HepG2 (cell line): ENCODE measurements around the gene MGLL. TPM values are rescaled to one million over a fixed set of nuclear protein-coding genes. Genes with fewer than 3 reads are reported as not detected.

Experiments
- ATAC-seq: fragments of 200-7000 bp; cut with Tn5 transposase; 3 replicates; pipeline ENCODE4 v1.9.1; 2020; ENCODE audit warnings: mild to moderate bottlenecking, moderate library complexity
- BruUV-seq: library from RNA; stranded (reverse); fragments of 400-500 nt; replicated peaks from 2 replicates; lab custom pipeline; 2021; lab: Mats Ljungman, UMichigan
- CTCF ChIA-PET: fragments of 300-600 bp; formaldehyde crosslinking; extraction: SDS; loops from one replicate; lab custom pipeline; 2021; ENCODE audit warnings: low total read pairs, inconsistent platforms, low intra/inter-chr PET ratio; lab: Yijun Ruan, JAX
- POLR2A ChIA-PET: fragments of 350-600 bp; sonication (Branson Sonifier 250); formaldehyde crosslinking; loops from one replicate; lab custom pipeline; 2020; ENCODE audit warnings: antibody characterized with exemption, inconsistent platforms; lab: Yijun Ruan, JAX
- DNase-seq: peaks from one replicate; pipeline ENCODE4 v3.0.0-alpha.2; 2015; ENCODE audit warnings: low spot score
- FAIRE-seq: peaks from 3 replicates; lab custom pipeline; 2011; peaks lifted over from hg19 to GRCh38; lab: Jason Lieb, UNC
- H2AFZ ChIP-seq: one replicate; pipeline ENCODE4 v1.6.1; 2011; ENCODE audit warnings: low read length, inconsistent platforms
- H3K27ac ChIP-seq: fragments of 300-600 bp; 3 replicates; pipeline ENCODE4 v1.8.0; 2011; ENCODE audit warnings: mixed run types, mild to moderate bottlenecking, mixed read lengths, low read length, inconsistent platforms; ENCODE audit not compliant: insufficient read depth; ENCODE audit errors: extremely low read length
- H3K27me3 ChIP-seq, 2 experiments: fragments of 200-600 bp in 1 of 2; 2 replicates in 1 of 2; 3 replicates in 1 of 2; pipeline versions ENCODE4 v1.6.0 to v1.8.0; 2011; ENCODE audit warnings: low read length in 2 of 2, mild to moderate bottlenecking in 2 of 2, moderate library complexity in 2 of 2, inconsistent platforms in 1 of 2; ENCODE audit not compliant: insufficient read depth in 2 of 2, control insufficient read depth in 1 of 2
- H3K36me3 ChIP-seq, 2 experiments: fragments of 200-600 bp in 1 of 2; replicated peaks in 1 of 2; 2 replicates in 1 of 2; 3 replicates in 1 of 2; pipeline versions ENCODE4 v1.5.1 to v1.8.0; 2011; ENCODE audit warnings: low read length in 2 of 2, inconsistent platforms in 1 of 2; ENCODE audit not compliant: insufficient read depth in 2 of 2, control insufficient read depth in 1 of 2
- H3K4me1 ChIP-seq: 2 replicates; pipeline ENCODE4 v1.5.1; 2012; ENCODE audit warnings: low read length, inconsistent platforms; ENCODE audit not compliant: insufficient read depth
- H3K4me2 ChIP-seq: 2 replicates; pipeline ENCODE4 v1.6.0; 2011; ENCODE audit warnings: low read depth, low read length, inconsistent platforms
- H3K4me3 ChIP-seq, 3 experiments: fragments of 200-600 bp in 1 of 3; sonication (generic), shearing (Covaris generic) in 1 of 3; replicated peaks in 1 of 3; 2 replicates each; pipeline ENCODE4 v1.5.1; 2011 to 2016; ENCODE audit warnings: low read length in 3 of 3, inconsistent platforms in 2 of 3, low read depth in 2 of 3, mild to moderate bottlenecking in 2 of 3, control low read depth in 1 of 3, mixed read lengths in 1 of 3; ENCODE audit not compliant: insufficient read depth in 1 of 3
- H3K79me2 ChIP-seq: one replicate; pipeline ENCODE4 v1.6.1; 2011; ENCODE audit warnings: low read length, inconsistent platforms; ENCODE audit not compliant: insufficient read depth
- H3K9ac ChIP-seq: 2 replicates; pipeline ENCODE4 v1.6.0; 2011; ENCODE audit warnings: mild to moderate bottlenecking, low read depth, low read length, inconsistent platforms; ENCODE audit not compliant: insufficient read depth
- H3K9me3 ChIP-seq: 2 replicates; pipeline ENCODE4 v1.5.1; 2012; ENCODE audit warnings: mild to moderate bottlenecking, low read length
- H4K20me1 ChIP-seq: 2 replicates; pipeline ENCODE4 v1.6.0; 2011; ENCODE audit warnings: inconsistent platforms, mild to moderate bottlenecking, low read length, moderate library complexity; ENCODE audit not compliant: insufficient read depth
- FOXP1 ChIP-seq, 2 experiments: fragments of 450-650 bp in 1 of 2; IDR thresholded peaks; 2 replicates each; pipeline ENCODE4 v1.6.1; 2017 to 2018; ENCODE audit warnings: antibody characterized with exemption in 1 of 2
- GLI4 ChIP-seq: sonication (generic); formaldehyde crosslinking; IDR thresholded peaks from 2 replicates; pipeline ENCODE4 v1.5.1; 2020; ENCODE audit warnings: missing genetic modification reagents, mild to moderate bottlenecking, moderate library complexity, borderline replicate concordance
- TCF7 ChIP-seq: sonication (generic); IDR thresholded peaks from 2 replicates; pipeline ENCODE4 v1.6.1; 2016; ENCODE audit warnings: antibody characterized with exemption, low read depth
- ZFP1 ChIP-seq: IDR thresholded peaks from 2 replicates; pipeline ENCODE4 v1.6.1; 2016
- ZNF383 ChIP-seq: sonication (generic); formaldehyde crosslinking; IDR thresholded peaks from 2 replicates; pipeline ENCODE4 v1.4.0; 2020; ENCODE audit warnings: missing genetic modification reagents, mild to moderate bottlenecking, borderline replicate concordance
- ZNF598 ChIP-seq: sonication (generic); formaldehyde crosslinking; IDR thresholded peaks from 2 replicates; pipeline ENCODE4 v1.5.1; 2020; ENCODE audit warnings: mild to moderate bottlenecking, missing genetic modification reagents, borderline replicate concordance
- ZSCAN25 ChIP-seq: sonication (generic); formaldehyde crosslinking; IDR thresholded peaks from 2 replicates; pipeline ENCODE4 v1.8.0; 2022; ENCODE audit warnings: mild to moderate bottlenecking, missing genetic modification reagents
- WGBS: methylation state at CpG from one replicate; pipeline ENCODE4 v1.1.6; 2017; ENCODE audit warnings: low lambda C conversion rate; 5-methylcytosine and 5-hydroxymethylcytosine counted together
- in situ Hi-C: cut with HindIII; loops from 2 replicates; pipeline ENCODE4 v1.10.0; 2017; ENCODE audit warnings: low pct_unique_long_range_greater_than_20kb; ENCODE audit not compliant: extremely low pct_ligation_motif_present
- intact Hi-C: fragments of 100-400 bp; cut with micrococcal nuclease; formaldehyde crosslinking; loops from one replicate; pipeline ENCODE4 v1.10.0; 2022; ENCODE audit not compliant: unreplicated experiment
- polyA plus RNA-seq, 8 experiments: library from polyadenylated mRNA; depleted of rRNA in 3 of 8; stranded (reverse) in 7 of 8; unstranded in 1 of 8; fragments of >200 nt; fragmentation: Illumina TruSeq in 4 of 8; extraction: Trizol in 4 of 8; gene quantifications; 2 replicates each; pipeline versions ENCODE4 v1.2.1 to v1.2.3, GENCODE V29; 2011 to 2016; ENCODE audit warnings: low read depth in 4 of 8, missing spikeins in 1 of 8, mixed read lengths in 1 of 8; ENCODE audit not compliant: insufficient read depth in 1 of 8
- total RNA-seq, 5 experiments: library from RNA; depleted of rRNA; stranded (reverse); fragments of >200 nt; fragmentation: Illumina TruSeq; extraction: Trizol; gene quantifications; 2 replicates each; pipeline ENCODE4 v1.2.3, GENCODE V29; 2016; ENCODE audit warnings: low read depth in 1 of 5
- TF ChIP-seq, protein P1 (sequence below): sonication (generic); formaldehyde crosslinking; IDR thresholded peaks from 2 replicates; pipeline ENCODE4 v1.8.1; 2023; ENCODE audit warnings: mild to moderate bottlenecking, moderate library complexity, missing genetic modification reagents

MGLL gene
- total and polyA plus RNA-seq, 2 of the 13 experiments (the other 11 are each of a cell fraction or from before 2014, with no cell fraction given): not detected

DNA sequence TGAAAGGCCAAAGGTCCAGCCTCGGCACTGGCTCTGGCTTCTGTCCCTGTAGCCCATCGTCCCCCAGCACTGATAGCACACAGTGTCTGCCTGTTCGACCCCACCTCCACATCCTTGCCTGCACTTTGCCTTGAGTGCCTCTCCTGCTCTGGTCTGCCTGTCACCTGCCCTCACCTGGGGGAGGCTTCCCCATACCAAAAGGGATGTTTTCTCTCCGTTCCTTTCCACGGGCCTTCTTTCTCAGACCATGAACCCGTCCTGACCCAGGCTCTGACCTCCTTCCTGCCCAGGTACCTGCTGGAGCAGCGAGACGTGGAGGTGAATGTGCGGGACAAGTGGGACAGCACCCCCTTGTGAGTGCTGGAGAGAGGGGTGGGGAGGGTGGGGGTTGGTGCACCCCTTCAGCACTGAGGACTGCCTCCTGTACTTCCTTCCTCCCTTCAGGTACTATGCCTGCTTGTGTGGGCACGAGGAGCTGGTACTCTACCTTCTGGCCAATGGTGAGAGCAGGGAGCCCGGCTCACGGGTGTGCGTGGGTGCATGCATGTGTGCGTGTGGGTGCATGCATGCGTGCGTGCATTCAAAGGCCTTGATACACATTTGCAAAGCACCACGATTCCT, 148.1 kb downstream of the MGLL start:
- Histone ChIP-seq H3K36me3 (no peaks in the 10 kb centered on the region), H3K9me3 (no peaks in the 10 kb centered on the region), H3K27ac (no peak overlapping the region), H3K79me2 (no peaks in the 10 kb centered on the region), H3K4me2 (peak overlapping the region; percentile 76), H3K4me1 (peaks cover 19% of the 10 kb centered on the region), H3K27me3 (peaks cover 0 to 4% of the 10 kb centered on the region in 2 experiments; a peak in 1 of 5 replicates)
- peak; percentile 4; the same call in 2 of the 3 replicates for ATAC-seq
- POLR2A ChIA-PET: no interaction called here
- no peak for FAIRE-seq
- in situ Hi-C loops: no loop called here
- TF ChIP-seq TCF7: no peak
- TF ChIP-seq ZNF383 (CRISPR knock-in tag): no peak
- TF ChIP-seq ZNF598: no peak
- no peak for TF ChIP-seq ZSCAN25 (CRISPR knock-in tag)
- TF ChIP-seq, protein P1, sequence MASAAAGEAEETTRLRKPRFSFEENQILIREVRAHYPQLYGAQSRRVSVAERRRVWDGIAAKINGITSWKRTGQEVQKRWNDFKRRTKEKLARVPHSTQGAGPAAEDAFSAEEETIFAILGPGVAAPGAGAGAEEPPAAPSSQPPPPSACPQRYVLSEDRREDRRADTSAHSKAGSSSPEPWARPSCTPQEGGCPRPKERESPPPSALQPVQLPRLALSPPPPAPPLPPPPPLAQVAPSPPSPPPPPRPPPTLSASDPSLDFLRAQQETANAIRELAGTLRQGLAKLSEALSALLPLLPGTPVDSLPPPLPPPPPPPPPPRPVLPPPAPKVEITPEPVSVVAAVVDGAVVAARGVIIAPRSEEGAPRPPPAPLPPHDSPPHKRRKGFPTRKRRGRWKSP (CRISPR knock-in tag): no peak
- TF ChIP-seq FOXP1 (IDR thresholded peaks at IDR 0.05): no peak
- no peak for TF ChIP-seq FOXP1 (CRISPR knock-in tag; IDR thresholded peaks at IDR 0.05)
- TF ChIP-seq ZFP1: no peak
- no peak for TF ChIP-seq GLI4 (CRISPR knock-in tag)
- TF ChIP-seq, all 625 proteins: peak for 0
- Histone ChIP-seq H2AFZ (no peak overlapping the region), H4K20me1 (no peaks in the 10 kb centered on the region), H3K9ac (no peak overlapping the region; the same call in 1 of the 2 replicates), H3K4me3 (peak overlapping the region in 1 of 3 experiments; percentile 78; a peak in 3 of 6 replicates)
- no peak for DNase-seq
- 53% methylated on average over 15 of the region's 17 CpGs for WGBS
- intact Hi-C loops: no loop called here
- no TSS peak for BruUV-seq
- CTCF ChIA-PET: no interaction called here
